Activated CD4-positive, CD25-positive, alpha-beta regulatory T cell treated with anti-CD3 and anti-CD28 coated beads, Interleukin-2, amount 50 U/mL, for 72 hours (primary cell): ENCODE data around the gene EVI5L.

Experiments used
- DNase-seq: peaks from one replicate; pipeline ENCODE4 v3.0.0; 2021

EVI5L gene

GRCh38 chr19:7818806-7819205, 11.2 kb upstream of the EVI5L start:
- DNase-seq: no peak

GRCh38 chr19:7819337-7819736, 10.7 kb upstream of the EVI5L start:
- no peak for DNase-seq

DNA sequence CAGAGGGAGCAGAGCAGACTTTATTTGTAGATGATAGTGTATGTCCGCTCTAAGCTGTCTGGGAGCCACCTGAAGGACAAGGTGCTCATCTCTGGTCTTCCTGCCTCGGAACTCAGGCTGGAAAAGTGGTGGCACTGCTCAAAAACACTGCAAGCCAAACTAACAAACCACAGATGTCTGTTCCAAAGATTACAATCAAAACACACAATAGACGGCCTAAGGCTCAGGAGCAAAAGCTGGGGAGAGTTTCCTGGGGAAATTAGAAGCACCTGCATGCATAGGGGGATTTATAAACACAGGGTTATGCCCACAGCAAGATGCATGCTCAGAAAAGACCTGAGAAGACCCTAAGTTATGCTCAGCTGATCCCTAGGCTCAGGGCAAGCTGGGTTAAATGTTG, 9.4 kb upstream of the EVI5L start:
- DNase-seq: no peak

DNA sequence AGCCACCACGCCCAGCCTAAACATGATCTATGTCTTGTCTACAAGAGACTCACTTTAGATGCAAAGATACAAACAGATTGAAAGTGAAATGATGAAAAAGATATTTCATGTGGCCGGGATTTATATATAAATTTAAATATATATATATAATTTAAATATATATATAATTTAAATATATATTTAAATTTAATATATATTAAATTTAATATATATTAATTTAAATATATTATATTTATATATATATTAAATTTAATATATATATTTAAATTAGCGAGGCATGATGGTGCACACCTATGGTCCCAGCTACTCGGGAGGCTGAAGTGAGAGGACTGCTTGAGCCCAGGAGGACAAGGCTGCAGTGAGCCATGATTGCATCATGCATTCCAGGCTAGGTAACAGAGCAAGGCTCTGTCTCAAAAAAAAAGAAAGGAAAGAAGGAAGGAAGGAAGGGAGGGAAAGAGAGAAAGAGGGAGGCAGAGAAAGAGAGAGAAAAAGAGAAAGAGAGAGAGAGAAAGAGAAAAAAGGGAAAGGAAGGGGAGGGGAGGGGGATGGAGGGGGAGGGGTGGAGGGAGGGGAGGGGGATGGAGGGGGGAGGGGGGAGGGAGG, 7.0 kb upstream of the EVI5L start:
- no peak for DNase-seq

DNA sequence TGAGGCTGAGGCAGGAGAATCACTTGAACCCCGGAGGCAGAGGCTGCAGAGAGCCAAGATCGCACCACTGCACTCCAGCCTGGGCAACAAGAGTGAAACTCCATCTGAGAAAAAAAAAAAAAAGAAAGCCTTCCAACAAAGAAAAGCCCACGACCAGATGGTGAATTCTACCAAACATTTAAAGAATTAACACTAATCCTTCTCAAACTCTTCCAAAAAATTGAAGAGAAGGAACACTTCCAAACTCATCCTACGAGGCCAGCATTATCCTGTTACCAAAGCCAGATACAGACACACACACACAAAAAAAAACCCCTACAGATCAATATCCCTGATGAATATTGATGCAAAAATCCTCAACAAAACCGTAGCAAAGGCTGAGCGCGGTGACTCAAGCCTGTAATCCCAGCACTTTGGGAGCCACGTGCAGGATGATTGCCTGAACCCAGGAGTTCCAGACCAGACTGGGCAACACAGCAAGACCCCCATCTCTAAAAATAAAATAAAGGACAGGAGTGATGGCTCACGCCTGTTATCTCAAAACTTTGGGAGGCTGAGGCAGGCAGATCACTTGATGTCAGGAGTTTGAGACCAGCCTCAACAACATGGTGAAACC, 6.2 kb upstream of the EVI5L start:
- no peak for DNase-seq

GRCh38 chr19:7829166-7829520, 875 bp upstream of the EVI5L start:
- DNase-seq: no peak

DNA sequence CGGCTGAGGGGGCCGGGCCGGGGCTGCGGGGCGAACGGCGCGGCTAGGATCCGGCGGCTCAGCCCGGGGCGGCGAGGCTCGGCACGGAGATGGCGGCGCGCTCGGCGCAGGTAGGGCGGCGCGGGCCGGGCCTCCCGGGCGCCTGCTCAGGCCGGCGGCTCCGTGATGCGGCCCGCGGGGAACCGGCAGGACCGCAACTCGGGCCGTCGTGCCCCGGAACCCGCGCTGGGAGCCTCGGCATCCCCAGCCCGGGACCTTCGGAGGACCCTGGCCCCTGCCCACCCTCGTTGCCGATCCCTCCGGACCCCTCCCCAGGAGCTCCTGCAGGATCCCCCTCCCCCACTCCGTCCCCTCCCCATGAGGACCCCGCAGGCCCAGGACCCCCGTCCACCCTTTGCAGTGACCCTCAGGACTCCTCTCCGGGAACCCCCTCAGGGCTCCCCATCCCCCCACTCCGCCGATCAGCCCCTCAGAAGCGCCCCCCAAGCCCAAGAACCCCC, 304 bp downstream of the EVI5L start:
- DNase-seq: no peak

GRCh38 chr19:7830823-7831222, 805 bp downstream of the EVI5L start:
- DNase-seq: no peak

- no peak for DNase-seq
These were observed 1.4 kb downstream of the EVI5L start for GRCh38 chr19:7831452-7831851.

DNA sequence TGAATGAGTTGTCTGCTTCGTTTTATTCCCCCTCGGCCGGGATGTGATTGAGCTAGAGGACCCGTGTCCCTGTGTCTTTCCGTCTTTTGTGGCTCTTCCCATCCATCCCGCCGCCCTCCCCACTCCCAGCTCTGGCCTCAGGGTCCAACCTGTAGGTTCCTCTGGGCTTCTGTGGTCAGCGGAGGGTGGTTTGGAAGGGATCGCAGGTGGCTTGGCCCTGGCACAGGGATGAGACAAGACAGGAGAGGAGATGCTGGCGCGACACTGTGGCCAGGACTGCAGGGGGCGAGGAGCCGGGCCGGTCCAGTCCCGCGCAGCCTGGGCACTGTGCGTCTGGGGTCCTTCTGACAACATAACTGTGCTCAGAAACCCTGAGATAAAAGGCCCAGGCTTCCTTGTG, 2.0 kb downstream of the EVI5L start:
- no peak for DNase-seq

DNA sequence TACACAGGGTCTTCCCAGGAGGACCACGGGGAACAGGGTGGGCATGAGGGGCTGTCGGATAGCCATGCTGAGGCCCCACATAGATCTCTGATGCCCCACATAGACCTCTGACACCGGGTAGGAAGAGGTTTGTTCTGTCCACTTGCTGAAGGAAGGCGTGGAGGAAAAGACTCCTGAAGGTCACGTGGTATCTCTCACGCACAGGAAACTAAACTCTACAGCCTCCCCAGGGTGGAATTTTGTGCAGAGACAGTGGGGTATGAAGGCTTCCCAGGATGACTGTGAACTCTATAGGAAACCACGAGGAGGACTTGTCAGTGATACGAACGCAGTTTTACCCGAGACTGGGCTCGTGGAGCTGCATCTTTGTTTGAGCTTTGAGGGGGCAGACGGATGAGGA, 2.8 kb downstream of the EVI5L start:
- DNase-seq: no peak

GRCh38 chr19:7833225-7834099, 3.4 kb downstream of the EVI5L start:
- DNase-seq: no peak

DNA sequence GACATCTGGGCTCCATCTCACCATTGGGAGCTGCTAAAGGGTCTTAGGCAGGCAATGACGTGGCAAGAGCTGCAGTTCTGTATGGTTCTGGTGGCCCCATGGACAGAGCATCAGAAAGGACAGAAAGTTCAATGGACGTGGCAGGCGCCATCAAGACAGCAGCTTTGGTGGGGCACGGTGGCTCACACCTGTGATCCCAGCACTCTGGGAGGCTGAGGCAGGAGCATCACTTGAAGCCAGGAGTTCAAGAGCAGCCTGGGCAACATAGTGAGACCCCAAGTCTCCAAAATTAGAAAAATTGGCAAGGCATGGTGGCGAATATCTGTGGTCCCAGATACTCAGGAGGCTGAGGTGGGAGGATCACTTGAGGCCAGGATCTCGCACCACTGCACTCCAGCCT, 9.5 kb downstream of the EVI5L start:
- no peak for DNase-seq

GRCh38 chr19:7840629-7841028, 10.6 kb downstream of the EVI5L start:
- DNase-seq: no peak

GRCh38 chr19:7841751-7842660, 12.0 kb downstream of the EVI5L start:
- no peak for DNase-seq

GRCh38 chr19:7842661-7843294, 12.8 kb downstream of the EVI5L start:
- DNase-seq: no peak

DNA sequence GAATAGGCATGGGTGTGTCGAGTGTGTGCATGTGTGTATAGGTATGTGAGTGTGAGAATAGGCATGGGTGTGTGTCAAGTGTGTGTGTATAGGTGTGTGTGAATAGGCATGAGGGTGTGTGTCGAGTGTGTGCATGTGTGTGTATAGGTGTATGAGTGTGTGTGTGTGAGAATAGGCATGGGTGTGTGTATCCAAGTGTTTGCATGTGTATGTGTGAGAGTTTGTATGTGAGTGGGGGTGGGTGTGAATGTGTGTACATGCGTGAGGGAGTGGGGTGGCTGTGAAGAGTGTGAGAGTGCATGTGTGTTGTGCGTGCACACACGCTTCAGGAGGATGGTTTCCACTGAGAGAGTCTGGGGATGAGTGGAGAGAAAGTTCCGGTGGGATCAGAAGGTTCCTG, 13.5 kb downstream of the EVI5L start:
- no peak for DNase-seq

DNA sequence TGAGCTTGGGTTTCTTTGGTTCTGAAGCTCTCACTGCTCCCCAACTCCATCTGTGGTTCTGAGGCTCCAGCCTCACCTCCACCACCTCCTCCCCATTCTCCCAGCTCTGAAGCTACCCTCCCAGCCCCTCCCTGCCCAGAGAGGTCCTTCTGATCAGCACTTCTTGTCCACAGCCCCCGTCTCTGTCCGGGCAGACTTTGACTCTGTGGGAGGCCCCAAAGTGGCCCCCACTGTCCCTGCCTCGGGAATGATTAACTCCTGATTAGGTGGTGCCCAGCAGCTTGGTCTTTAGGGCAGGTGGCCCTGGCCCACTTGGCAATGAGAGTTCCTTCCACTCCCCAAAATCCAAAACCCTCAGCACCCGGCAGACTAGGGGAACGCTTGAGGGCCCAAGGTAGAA, 14.4 kb downstream of the EVI5L start:
- no peak for DNase-seq

- DNase-seq: no peak
These were observed 14.9 kb downstream of the EVI5L start for GRCh38 chr19:7844951-7845350.

DNA sequence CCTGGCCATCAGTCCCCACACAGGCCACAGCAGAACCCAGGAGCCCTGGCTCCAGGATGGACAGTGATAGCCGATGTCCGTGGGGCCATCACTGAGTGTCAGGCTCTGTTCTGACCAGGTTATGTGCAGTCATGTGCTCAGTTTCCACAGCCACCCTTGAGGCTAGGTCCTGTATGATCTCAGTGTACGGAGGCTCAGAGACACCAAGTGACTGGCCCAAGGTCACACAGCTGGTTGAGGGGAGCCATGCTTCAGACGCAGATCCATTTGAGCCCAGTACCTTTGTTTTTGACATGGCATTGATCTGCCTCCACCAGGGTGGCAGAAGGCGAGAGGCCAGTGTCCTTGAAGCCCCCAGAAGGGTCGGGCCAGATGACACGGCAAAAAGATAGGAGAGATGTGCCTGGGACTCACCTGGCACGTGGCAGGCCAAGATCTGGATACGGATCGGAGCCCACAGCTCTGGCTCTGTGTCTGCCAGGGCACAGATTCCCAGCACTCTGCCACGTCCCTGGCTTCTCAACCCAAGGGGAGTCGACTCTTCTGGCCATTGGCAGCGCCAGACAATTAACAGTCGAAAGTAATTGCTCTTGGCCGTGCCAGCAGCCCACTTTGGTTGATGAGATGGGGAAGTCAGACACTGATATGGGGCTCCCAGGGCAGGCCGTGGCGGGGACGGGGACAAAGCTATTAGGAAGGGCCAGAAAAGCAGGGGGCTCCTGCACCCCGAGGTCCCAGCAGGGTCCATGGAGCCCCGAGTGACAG, 15.6 kb downstream of the EVI5L start:
- no peak for DNase-seq

DNA sequence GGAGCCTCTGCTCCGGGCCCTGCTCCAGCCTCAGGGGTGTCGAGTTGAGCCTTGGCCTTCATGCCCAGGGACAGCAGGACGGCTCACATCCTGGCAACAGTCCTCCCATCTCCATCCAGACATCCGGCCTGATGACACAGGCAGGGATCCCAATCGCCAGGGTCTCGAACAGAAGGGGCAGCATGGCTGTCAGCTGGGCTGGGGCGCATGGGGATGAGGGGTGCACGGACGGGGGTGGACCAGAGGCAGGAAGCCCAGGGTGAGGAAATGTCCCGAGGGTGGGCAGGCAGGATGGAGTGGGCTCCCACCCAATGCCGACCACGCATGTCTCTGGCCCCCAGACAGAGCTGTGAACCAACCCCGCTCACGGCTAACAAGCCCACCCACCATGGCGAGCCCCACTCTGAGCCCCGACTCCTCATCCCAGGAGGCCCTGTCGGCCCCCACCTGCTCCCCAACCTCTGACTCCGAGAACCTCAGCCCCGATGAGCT, 16.2 kb downstream of the EVI5L start:
- no peak for DNase-seq

GRCh38 chr19:7847664-7848063, 17.6 kb downstream of the EVI5L start:
- no peak for DNase-seq
